HEK293 (cell line): ENCODE results near the gene PARPBP.

Experiments used
- CTCF ChIA-PET: fragments of 350-600 bp; formaldehyde crosslinking; extraction: SDS; loops from one replicate; lab custom pipeline; 2021; ENCODE audit warnings: antibody characterized with exemption; lab: Yijun Ruan, JAX
- POLR2A ChIA-PET: fragments of 300-600 bp; formaldehyde crosslinking; extraction: SDS; loops from one replicate; lab custom pipeline; 2020; ENCODE audit warnings: antibody characterized with exemption, inconsistent platforms; lab: Yijun Ruan, JAX
- H3K27ac ChIP-seq: fragments of 200-500 bp; sonication (Bioruptor generic); 2 replicates; pipeline ENCODE4 v1.5.1; 2014; ENCODE audit warnings: low read depth, low read length, control low read depth, inconsistent platforms; ENCODE audit errors: extremely low read depth
- H3K36me3 ChIP-seq, 2 experiments: fragments of 200-500 bp in 1 of 2; sonication (Bioruptor generic) in 1 of 2; 1 replicate in 1 of 2; 2 replicates in 1 of 2; pipeline ENCODE4 v1.5.1; 2014 to 2017; ENCODE audit warnings: inconsistent platforms in 2 of 2, low read length in 2 of 2; ENCODE audit not compliant: control insufficient read depth in 2 of 2, insufficient read depth in 1 of 2
- H3K4me1 ChIP-seq: fragments of 200-500 bp; sonication (Bioruptor generic); 2 replicates; pipeline ENCODE4 v1.5.1; 2014; ENCODE audit warnings: mild to moderate bottlenecking, low read length, inconsistent platforms; ENCODE audit not compliant: control insufficient read depth, insufficient read depth
- H3K4me3 ChIP-seq: 2 replicates; pipeline ENCODE4 v1.5.1; 2011; ENCODE audit warnings: low read depth, mild to moderate bottlenecking, control low read depth, low read length, moderate library complexity
- H3K9me3 ChIP-seq: fragments of 200-500 bp; sonication (Bioruptor generic); 2 replicates; pipeline ENCODE4 v1.5.1; 2014; ENCODE audit warnings: low read depth, low read length, inconsistent platforms; ENCODE audit not compliant: control insufficient read depth, insufficient read depth
- HIC1 ChIP-seq: fragments of 450-650 bp; formaldehyde crosslinking; IDR thresholded peaks from 2 replicates; pipeline ENCODE4 v1.5.1; 2016; ENCODE audit warnings: missing biosample characterization, missing genetic modification characterization
- HOXA7 ChIP-seq: sonication (generic); formaldehyde crosslinking; IDR thresholded peaks from 2 replicates; pipeline ENCODE4 v1.8.1; 2022; ENCODE audit warnings: missing genetic modification reagents, borderline replicate concordance
- HOXC10 ChIP-seq: sonication (generic); formaldehyde crosslinking; IDR thresholded peaks from 2 replicates; pipeline ENCODE4 v1.8.1; 2023; ENCODE audit warnings: mild to moderate bottlenecking, missing genetic modification reagents
- KLF7 ChIP-seq: fragments of 450-650 bp; formaldehyde crosslinking; IDR thresholded peaks from 2 replicates; pipeline ENCODE4 v1.5.1; 2016; ENCODE audit warnings: missing biosample characterization, missing genetic modification characterization, borderline replicate concordance
- OVOL3 ChIP-seq: fragments of 450-650 bp; formaldehyde crosslinking; IDR thresholded peaks from 2 replicates; pipeline ENCODE4 v1.5.1; 2016; ENCODE audit warnings: missing biosample characterization, missing genetic modification characterization
- RBAK ChIP-seq: fragments of 450-650 bp; formaldehyde crosslinking; IDR thresholded peaks from 2 replicates; pipeline ENCODE4 v1.5.1; 2016; ENCODE audit warnings: missing biosample characterization, missing genetic modification characterization
- SCRT2 ChIP-seq: fragments of 450-650 bp; formaldehyde crosslinking; IDR thresholded peaks from 2 replicates; pipeline ENCODE4 v1.5.1; 2016; ENCODE audit warnings: missing biosample characterization, missing genetic modification characterization
- ZBTB17 ChIP-seq: fragments of 450-650 bp; formaldehyde crosslinking; IDR thresholded peaks from 2 replicates; pipeline ENCODE4 v1.5.1; 2016; ENCODE audit warnings: missing biosample characterization, missing genetic modification characterization
- ZBTB48 ChIP-seq: fragments of 450-650 bp; formaldehyde crosslinking; IDR thresholded peaks from 2 replicates; pipeline ENCODE4 v1.5.1; 2016; ENCODE audit warnings: missing biosample characterization, missing genetic modification characterization
- ZEB2 ChIP-seq: fragments of 450-650 bp; formaldehyde crosslinking; IDR thresholded peaks from 2 replicates; pipeline ENCODE4 v1.5.1; 2016; ENCODE audit warnings: missing biosample characterization, missing genetic modification characterization
- ZFP69B ChIP-seq: fragments of 450-650 bp; formaldehyde crosslinking; IDR thresholded peaks from 2 replicates; pipeline ENCODE4 v1.5.1; 2016; ENCODE audit warnings: missing biosample characterization, missing genetic modification characterization
- ZNF157 ChIP-seq: fragments of 450-650 bp; formaldehyde crosslinking; IDR thresholded peaks from 2 replicates; pipeline ENCODE4 v1.5.1; 2016; ENCODE audit warnings: missing biosample characterization, missing genetic modification characterization
- ZNF16 ChIP-seq: fragments of 450-650 bp; formaldehyde crosslinking; IDR thresholded peaks from 2 replicates; pipeline ENCODE4 v1.5.1; 2016; ENCODE audit warnings: low read depth, missing biosample characterization, missing genetic modification characterization
- ZNF211 ChIP-seq: fragments of 450-650 bp; formaldehyde crosslinking; IDR thresholded peaks from 2 replicates; pipeline ENCODE4 v1.5.1; 2016; ENCODE audit warnings: low read depth, missing biosample characterization, missing genetic modification characterization
- ZNF24 ChIP-seq: fragments of 450-650 bp; formaldehyde crosslinking; IDR thresholded peaks from 2 replicates; pipeline ENCODE4 v1.5.1; 2016; ENCODE audit warnings: missing biosample characterization, missing genetic modification characterization
- ZNF280D ChIP-seq: fragments of 450-650 bp; formaldehyde crosslinking; IDR thresholded peaks from 2 replicates; pipeline ENCODE4 v1.5.1; 2016; ENCODE audit warnings: missing biosample characterization, missing genetic modification characterization
- ZNF292 ChIP-seq: fragments of 450-650 bp; formaldehyde crosslinking; IDR thresholded peaks from 2 replicates; pipeline ENCODE4 v1.5.1; 2016; ENCODE audit warnings: low read depth, missing biosample characterization, missing genetic modification characterization, borderline replicate concordance
- ZNF350 ChIP-seq: fragments of 450-650 bp; formaldehyde crosslinking; IDR thresholded peaks from 2 replicates; pipeline ENCODE4 v1.5.0; 2017; ENCODE audit warnings: missing biosample characterization, mild to moderate bottlenecking, missing genetic modification characterization
- ZNF548 ChIP-seq: fragments of 450-650 bp; formaldehyde crosslinking; IDR thresholded peaks from 2 replicates; pipeline ENCODE4 v1.5.1; 2016; ENCODE audit warnings: missing biosample characterization, missing genetic modification characterization
- ZNF664 ChIP-seq: fragments of 450-650 bp; formaldehyde crosslinking; IDR thresholded peaks from 2 replicates; pipeline ENCODE4 v1.5.1; 2016; ENCODE audit warnings: missing biosample characterization, missing genetic modification characterization
- ZSCAN23 ChIP-seq: fragments of 450-650 bp; formaldehyde crosslinking; IDR thresholded peaks from 2 replicates; pipeline ENCODE4 v1.5.1; 2016; ENCODE audit warnings: missing biosample characterization, missing genetic modification characterization
- TF ChIP-seq, protein P1 (sequence below): fragments of 450-650 bp; formaldehyde crosslinking; IDR thresholded peaks from 2 replicates; pipeline ENCODE4 v1.5.1; 2017; ENCODE audit warnings: missing biosample characterization, missing genetic modification characterization

The PARPBP gene

DNA sequence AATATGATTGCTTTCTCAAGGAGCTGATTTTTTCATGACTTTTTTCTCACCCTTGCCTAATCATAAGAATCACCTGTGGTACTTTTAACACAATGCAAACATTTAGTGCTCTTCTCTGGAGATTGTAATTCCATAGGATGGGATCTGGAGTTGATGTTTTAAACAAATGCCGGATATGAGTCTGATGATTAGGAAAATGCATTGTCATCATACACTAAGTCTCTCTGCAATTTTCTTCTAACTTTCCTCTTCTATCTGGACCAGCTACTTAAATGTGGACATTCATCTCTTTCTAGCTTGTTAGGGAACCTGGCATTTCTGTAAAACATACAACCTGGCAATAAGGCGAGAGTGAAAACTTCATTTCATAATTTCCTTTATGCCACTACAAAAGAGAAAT lies 54.1 kb downstream of the PARPBP start:
- no peaks in the 10 kb centered on the region for H3K9me3 ChIP-seq
- peaks cover 14 to 19% of the 10 kb centered on the region in 2 experiments; a peak in 2 of 3 replicates for H3K36me3 ChIP-seq
- ChIA-PET CTCF (interaction anchor here (1.2 kb wide), 1 partner anchor 16 kb away, joined by 3 read pairs; no protein-coding TSS in a partner anchor), POLR2A (no interaction called here)
- TF ChIP-seq ZNF280D (tag by site-specific recombination) (no peak), ZSCAN23 (tag by site-specific recombination) (no peak)
- H3K27ac ChIP-seq: no peak overlapping the region
- H3K4me3 ChIP-seq: no peak overlapping the region
- H3K4me1 ChIP-seq: no peaks in the 10 kb centered on the region

GRCh38 chr12:102174761-102175160 lies 54.8 kb downstream of the PARPBP start:
- no peak overlapping the region for H3K4me3 ChIP-seq
- TF ChIP-seq ZNF548 (tag by site-specific recombination) (no peak), ZNF211 (no peak), ZFP69B (tag by site-specific recombination) (no peak), ZBTB17 (tag by site-specific recombination) (no peak), HOXA7 (no peak), SCRT2 (no peak), HOXC10 (CRISPR knock-in tag) (no peak), ZNF16 (tag by site-specific recombination) (no peak), HIC1 (tag by site-specific recombination) (no peak), KLF7 (tag by site-specific recombination) (no peak), ZNF24 (no peak), ZEB2 (tag by site-specific recombination) (no peak), ZNF292 (tag by site-specific recombination) (no peak)
- TF ChIP-seq, protein P1, sequence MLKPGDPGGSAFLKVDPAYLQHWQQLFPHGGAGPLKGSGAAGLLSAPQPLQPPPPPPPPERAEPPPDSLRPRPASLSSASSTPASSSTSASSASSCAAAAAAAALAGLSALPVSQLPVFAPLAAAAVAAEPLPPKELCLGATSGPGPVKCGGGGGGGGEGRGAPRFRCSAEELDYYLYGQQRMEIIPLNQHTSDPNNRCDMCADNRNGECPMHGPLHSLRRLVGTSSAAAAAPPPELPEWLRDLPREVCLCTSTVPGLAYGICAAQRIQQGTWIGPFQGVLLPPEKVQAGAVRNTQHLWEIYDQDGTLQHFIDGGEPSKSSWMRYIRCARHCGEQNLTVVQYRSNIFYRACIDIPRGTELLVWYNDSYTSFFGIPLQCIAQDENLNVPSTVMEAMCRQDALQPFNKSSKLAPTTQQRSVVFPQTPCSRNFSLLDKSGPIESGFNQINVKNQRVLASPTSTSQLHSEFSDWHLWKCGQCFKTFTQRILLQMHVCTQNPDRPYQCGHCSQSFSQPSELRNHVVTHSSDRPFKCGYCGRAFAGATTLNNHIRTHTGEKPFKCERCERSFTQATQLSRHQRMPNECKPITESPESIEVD (tag by site-specific recombination): no peak
- ChIA-PET POLR2A (no interaction called here), CTCF (interaction anchor here (1.2 kb wide), 1 partner anchor 15 kb away, joined by 3 read pairs; no protein-coding TSS in a partner anchor)
- H3K27ac ChIP-seq: no peak overlapping the region
- peaks cover 14 to 24% of the 10 kb centered on the region in 2 experiments; a peak in 2 of 3 replicates for H3K36me3 ChIP-seq
- no peaks in the 10 kb centered on the region for H3K9me3 ChIP-seq
- H3K4me1 ChIP-seq: no peaks in the 10 kb centered on the region

DNA sequence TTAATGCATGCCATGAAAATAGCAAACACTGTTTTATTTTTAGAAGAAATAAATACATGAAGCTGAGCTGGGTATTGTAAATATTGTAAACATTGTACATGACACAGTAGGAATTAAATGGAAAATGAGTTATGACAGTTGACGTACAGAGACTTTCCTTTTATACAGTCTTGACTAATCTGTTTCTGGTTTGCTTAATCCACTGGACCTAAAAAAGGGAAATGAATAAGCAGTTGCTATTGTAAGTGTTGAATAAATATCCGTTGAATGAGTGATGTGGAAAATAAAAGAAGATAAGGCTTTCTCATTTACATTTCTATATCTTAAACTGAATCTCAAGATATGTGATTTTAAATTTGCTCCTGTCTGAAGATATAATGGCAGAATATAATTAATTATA lies 62.7 kb downstream of the PARPBP start:
- ChIA-PET POLR2A (no interaction called here), CTCF (no interaction called here)
- TF ChIP-seq RBAK (tag by site-specific recombination) (no peak), ZBTB48 (tag by site-specific recombination) (no peak), ZNF664 (tag by site-specific recombination) (no peak), OVOL3 (tag by site-specific recombination) (no peak), ZNF350 (tag by site-specific recombination) (no peak), ZNF157 (tag by site-specific recombination) (no peak)
- H3K36me3 ChIP-seq: peaks cover 3 to 28% of the 10 kb centered on the region in 2 experiments; a peak in 2 of 3 replicates
- no peaks in the 10 kb centered on the region for H3K4me1 ChIP-seq
- no peak overlapping the region for H3K27ac ChIP-seq
- no peak overlapping the region for H3K4me3 ChIP-seq
- H3K9me3 ChIP-seq: no peaks in the 10 kb centered on the region
